GM18526 (cell line): ENCODE results near the gene COL19A1.

Source experiments
- POLR2A ChIP-seq: IDR thresholded peaks from 3 replicates; pipeline ENCODE4 v1.6.1; 2011; ENCODE audit not compliant: insufficient read length; ENCODE audit errors: extremely low read depth

COL19A1 gene

DNA sequence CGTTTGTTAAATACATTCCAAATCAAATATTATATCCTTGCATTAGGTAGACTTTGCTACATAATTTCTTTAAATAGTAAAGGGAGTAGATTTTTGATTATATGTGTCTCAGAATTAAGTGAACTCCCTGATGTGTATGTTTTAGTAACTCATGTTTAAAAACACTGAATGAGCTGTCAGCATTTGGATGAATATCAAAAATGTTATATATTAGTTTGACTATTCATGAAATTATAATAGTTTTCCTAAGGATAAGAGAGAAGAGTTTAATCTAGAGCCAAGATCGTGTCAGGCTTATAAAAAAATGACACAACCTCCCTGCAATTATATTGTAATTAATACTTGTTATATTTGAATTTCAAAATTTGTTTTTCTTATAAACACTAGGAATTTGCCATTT, 195.2 kb downstream of the COL19A1 start:
- no peak for TF ChIP-seq POLR2A

DNA sequence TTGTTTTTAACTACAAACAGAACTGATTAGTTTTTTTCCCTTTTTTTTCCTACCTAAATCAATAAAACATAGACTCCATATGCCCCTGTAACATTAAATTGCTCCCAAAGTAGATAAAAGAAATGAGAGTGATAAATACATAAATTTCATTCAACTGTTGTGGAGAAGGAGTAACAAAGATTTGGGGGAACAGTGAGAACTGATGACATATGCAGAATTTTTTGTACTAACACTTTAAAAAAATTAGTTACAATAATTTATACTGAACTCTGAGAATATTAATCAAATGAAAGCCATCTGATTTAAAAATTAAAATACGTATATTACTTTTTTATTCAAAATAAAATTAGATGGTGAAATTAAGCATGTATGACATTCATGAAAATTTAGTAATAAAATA, 195.7 kb downstream of the COL19A1 start:
- no peak for TF ChIP-seq POLR2A

- TF ChIP-seq POLR2A, result no peak
These were observed 206.3 kb downstream of the COL19A1 start for GRCh38 chr6:70072540-70073179.

- no peak for TF ChIP-seq POLR2A
These were observed 207.3 kb downstream of the COL19A1 start for GRCh38 chr6:70073637-70074036.

DNA sequence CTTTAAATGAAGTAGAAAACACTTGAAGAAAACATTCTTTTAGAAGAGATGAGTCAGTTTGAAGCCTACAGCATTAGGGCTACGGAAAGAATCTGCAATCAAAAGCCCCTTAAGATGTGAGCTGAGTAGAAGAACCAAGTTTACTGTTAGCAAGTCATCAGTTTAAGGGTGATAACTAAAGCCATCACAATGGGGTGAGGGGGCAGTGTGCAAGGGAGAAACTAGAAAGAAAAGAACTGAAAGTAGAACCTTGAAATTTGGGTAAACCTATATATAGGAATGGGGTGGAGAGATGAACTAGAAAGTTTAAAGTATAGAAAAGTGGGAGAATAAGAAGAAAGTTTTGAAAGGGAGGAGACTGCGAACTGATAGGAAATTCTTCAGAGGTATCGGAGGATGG, 212.9 kb downstream of the COL19A1 start:
- no peak for TF ChIP-seq POLR2A

GRCh38 chr6:70080443-70081070, 214.2 kb downstream of the COL19A1 start:
- TF ChIP-seq POLR2A, result no peak

GRCh38 chr6:70082830-70083229, 216.5 kb downstream of the COL19A1 start:
- no peak for TF ChIP-seq POLR2A

GRCh38 chr6:70086806-70087205, 220.4 kb downstream of the COL19A1 start:
- no peak for TF ChIP-seq POLR2A

- no peak for TF ChIP-seq POLR2A
These were observed 227.8 kb downstream of the COL19A1 start for GRCh38 chr6:70094156-70094555.

DNA sequence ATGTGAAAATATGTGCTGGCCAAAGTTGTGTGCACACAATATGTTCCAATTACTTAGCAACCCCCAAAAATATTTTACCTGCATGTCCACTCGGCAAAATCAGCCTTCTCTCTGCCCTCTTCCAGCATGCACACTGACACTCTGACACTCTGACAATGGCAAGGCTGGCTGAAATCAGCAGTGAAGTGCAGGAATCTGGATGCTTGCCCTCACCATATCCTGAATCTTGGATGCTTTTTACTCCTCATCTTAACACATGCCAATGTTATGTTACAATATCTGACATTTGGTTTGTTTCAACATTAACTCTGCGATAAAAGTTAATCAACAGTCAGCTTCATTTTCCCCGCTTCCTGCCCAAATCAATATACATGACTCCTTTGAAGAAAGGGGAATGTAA, 233.4 kb downstream of the COL19A1 start:
- no peak for TF ChIP-seq POLR2A

GRCh38 chr6:70103798-70104197, 237.4 kb downstream of the COL19A1 start:
- no peak for TF ChIP-seq POLR2A

DNA sequence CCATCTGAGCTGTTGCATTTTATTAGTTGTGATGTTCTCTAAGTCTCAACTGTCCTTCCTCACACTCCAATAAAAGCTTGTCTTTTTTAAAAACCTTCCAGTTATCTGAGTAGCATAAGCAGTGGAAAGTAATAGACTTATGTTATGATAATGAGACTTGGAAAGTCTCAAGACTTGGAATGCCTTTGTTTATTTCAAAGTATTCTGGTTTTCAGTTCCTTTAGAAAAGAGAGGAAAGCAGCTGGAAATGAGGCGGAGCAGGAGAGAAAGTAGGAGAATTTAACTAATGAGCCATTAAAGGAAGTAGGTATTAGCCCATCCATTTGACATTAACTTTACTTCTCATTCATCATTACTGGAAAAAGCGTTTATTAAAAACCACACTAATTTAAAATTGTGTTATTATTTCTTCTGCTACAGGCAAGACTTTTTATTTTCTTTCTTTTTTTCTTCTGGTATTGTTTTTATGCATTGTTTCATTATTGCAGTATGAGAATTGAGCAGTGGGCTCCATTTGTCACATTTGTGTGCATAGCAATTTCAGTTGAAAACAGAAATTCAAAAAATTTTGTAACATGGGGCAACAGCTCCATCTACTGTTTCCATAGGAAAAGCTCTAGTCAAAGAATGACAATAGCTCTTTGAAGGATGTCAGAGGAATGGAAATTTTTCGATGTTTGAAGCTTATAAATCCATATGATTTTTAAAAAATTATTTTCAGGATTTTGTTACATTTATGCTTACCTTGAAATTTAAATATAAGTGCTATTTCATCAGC, 241.7 kb downstream of the COL19A1 start:
- no peak for TF ChIP-seq POLR2A

- no peak for TF ChIP-seq POLR2A
These were observed 244.0 kb downstream of the COL19A1 start for GRCh38 chr6:70110126-70111022.

DNA sequence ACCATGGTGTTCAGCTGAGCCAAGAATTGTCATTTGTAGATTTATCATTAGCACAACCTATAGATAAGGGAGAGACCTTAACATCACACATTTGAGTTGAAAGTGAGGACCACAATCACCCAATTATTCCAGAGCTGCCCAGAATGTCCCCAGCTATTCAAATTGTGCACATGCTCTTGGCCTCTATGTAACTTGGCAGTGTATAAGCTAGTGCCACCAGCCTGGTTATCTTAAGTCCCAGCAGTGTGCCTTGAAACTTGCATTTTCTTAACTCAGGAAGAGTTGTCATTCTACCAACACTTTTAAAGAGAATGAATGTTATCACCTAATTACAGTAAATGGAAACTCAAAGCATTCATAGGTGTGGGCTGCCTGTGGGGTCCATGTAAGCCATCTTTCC, 245.4 kb downstream of the COL19A1 start:
- TF ChIP-seq POLR2A, result no peak

DNA sequence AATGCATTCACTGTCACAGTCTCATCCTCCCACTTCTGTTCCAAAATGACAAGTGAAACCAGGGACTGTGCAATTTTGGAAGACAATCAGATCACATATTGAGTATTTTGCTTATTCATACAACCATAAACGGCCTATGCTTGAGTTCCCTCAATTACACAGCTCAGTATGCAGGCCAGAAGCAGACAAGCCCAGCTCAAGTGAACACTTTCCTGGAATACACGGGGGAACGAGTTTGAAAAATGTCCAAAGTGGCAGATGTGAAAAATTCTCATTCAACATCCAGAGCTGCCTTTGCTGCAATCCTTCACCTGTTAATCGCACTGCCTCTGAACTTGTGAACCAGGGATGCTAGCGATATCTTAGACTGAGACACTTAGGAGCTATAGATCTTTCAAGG, 246.4 kb downstream of the COL19A1 start:
- no peak for TF ChIP-seq POLR2A
